ENCODE measurements around the gene ALDH1L1.

GRCh38 chr3:126063358-126063965 is 116.9 kb downstream of the ALDH1L1 start:
- TF ChIP-seq TARDBP (IDR thresholded peaks at IDR 0.05) (no peak), BHLHE40 (IDR thresholded peaks at IDR 0.05; ENCODE audit: borderline replicate concordance) (no peak), FOXM1 (IDR thresholded peaks at IDR 0.05; ENCODE audit: borderline replicate concordance) (no peak), ZNF384 (IDR thresholded peaks at IDR 0.05) (no peak), FOXK2 (IDR thresholded peaks at IDR 0.05) (no peak), SP1 (IDR thresholded peaks at IDR 0.05) (no peak), ELF4 (IDR thresholded peaks at IDR 0.05) (no peak), HDGF (IDR thresholded peaks at IDR 0.05; ENCODE audit: borderline replicate concordance) (no peak), SUZ12 (IDR thresholded peaks at IDR 0.05) (no peak), ARNT (IDR thresholded peaks at IDR 0.05) (no peak), NFRKB (IDR thresholded peaks at IDR 0.05) (no peak), LEF1 (IDR thresholded peaks at IDR 0.05; ENCODE audit: borderline replicate concordance) (no peak)

All from HEK293T (cell line).